Ascending aorta (tissue), 2 donors: ENCODE results near the gene ZNF148. TPM values are rescaled to one million over a fixed set of nuclear protein-coding genes. Genes with fewer than 3 reads are reported as not detected.
"Not testable (repeated sequence)": the region's sequence is repeated elsewhere in the genome, so short reads cannot be mapped to it uniquely, and the experiment has no call there.

Experiments used
- DNase-seq, 2 donors: peaks; one replicate each; pipeline ENCODE4 v3.0.0-alpha.2; 2019; ENCODE audit warnings: low spot score in 2 of 2
- H3K27ac ChIP-seq, 2 donors: fragments of 200-600 bp; sonication (generic); one replicate each; pipeline ENCODE4 v1.5.1; 2016 to 2017; ENCODE audit warnings: mild to moderate bottlenecking in 1 of 2
- H3K27me3 ChIP-seq: fragments of 200-600 bp; sonication (generic); one replicate; pipeline ENCODE4 v1.5.1; 2017
- H3K36me3 ChIP-seq, 2 donors: fragments of 200-600 bp; sonication (generic); one replicate each; pipeline ENCODE4 v1.5.1; 2016
- H3K4me1 ChIP-seq, 2 donors: fragments of 200-600 bp; sonication (generic); one replicate each; pipeline ENCODE4 v1.5.1; 2016 to 2017; ENCODE audit warnings: mild to moderate bottlenecking in 1 of 2
- H3K4me3 ChIP-seq, 2 donors: fragments of 200-600 bp; sonication (generic); one replicate each; pipeline ENCODE4 v1.5.1; 2016 to 2017; ENCODE audit warnings: mild to moderate bottlenecking in 1 of 2
- H3K9me3 ChIP-seq, 2 donors: fragments of 200-600 bp; sonication (generic); one replicate each; pipeline ENCODE4 v1.5.1; 2016
- CTCF ChIP-seq, 3 experiments: fragments of 200-600 bp in 2 of 3; fragments of 450-650 bp in 1 of 3; sonication (generic) in 2 of 3; IDR thresholded peaks; one replicate each; pipeline ENCODE4 v1.5.1; 2016 to 2019; ENCODE audit warnings: antibody characterized with exemption in 3 of 3, mild to moderate bottlenecking in 1 of 3, moderate library complexity in 1 of 3
- intact Hi-C: fragments of 100-400 bp; cut with DNase I; formaldehyde crosslinking; loops from one replicate; pipeline ENCODE4 v1.15.1; 2023
- total RNA-seq: library from RNA; depleted of rRNA; stranded (reverse); fragments of >200 nt; gene quantifications from one replicate; pipeline ENCODE4 v1.1.0, GENCODE V29; 2016

ZNF148 gene
- total RNA-seq, 1 donor from 2014 or later: 10.0 TPM

GRCh38 chr3:125406070-125406469, 30.9 kb upstream of the ZNF148 start:
- DNase-seq: no peak
- H3K27me3 ChIP-seq: no peaks in the 10 kb centered on the region
- no peak for TF ChIP-seq CTCF (IDR thresholded peaks at IDR 0.05)
- no peaks in the 10 kb centered on the region for H3K4me1 ChIP-seq
- H3K36me3 ChIP-seq: no peaks in the 10 kb centered on the region
- no peak overlapping the region for H3K27ac ChIP-seq
- H3K9me3 ChIP-seq: no peaks in the 10 kb centered on the region
- intact Hi-C loops: no loop called here
- no peak overlapping the region for H3K4me3 ChIP-seq

- H3K4me1 ChIP-seq, H3K4me3 ChIP-seq, DNase-seq, intact Hi-C loops, H3K27ac ChIP-seq, H3K27me3 ChIP-seq, H3K9me3 ChIP-seq, H3K36me3 ChIP-seq: not testable (repeated sequence)
These were observed 30.4 kb upstream of the ZNF148 start for GRCh38 chr3:125405515-125405914.

- Histone ChIP-seq H3K9me3 (no peaks in the 10 kb centered on the region), H3K36me3 (no peaks in the 10 kb centered on the region), H3K27ac (no peak overlapping the region), H3K27me3 (no peaks in the 10 kb centered on the region), H3K4me1 (no peaks in the 10 kb centered on the region), H3K4me3 (no peak overlapping the region)
- peak in 1 of 3 experiments; percentile 18 for TF ChIP-seq CTCF (IDR thresholded peaks at IDR 0.05)
- intact Hi-C loops: no loop called here
- no peak for DNase-seq
These were observed 28.7 kb upstream of the ZNF148 start for GRCh38 chr3:125403789-125404188.

GRCh38 chr3:125402639-125403038, 27.5 kb upstream of the ZNF148 start:
- Histone ChIP-seq H3K27ac (no peak overlapping the region), H3K4me3 (no peak overlapping the region), H3K9me3 (no peaks in the 10 kb centered on the region), H3K36me3 (no peaks in the 10 kb centered on the region), H3K4me1 (no peaks in the 10 kb centered on the region), H3K27me3 (no peaks in the 10 kb centered on the region)
- intact Hi-C loops: no loop called here
- TF ChIP-seq CTCF (IDR thresholded peaks at IDR 0.05): no peak
- no peak for DNase-seq

- Histone ChIP-seq H3K27ac (no peak overlapping the region), H3K27me3 (no peaks in the 10 kb centered on the region), H3K9me3 (no peaks in the 10 kb centered on the region), H3K36me3 (no peaks in the 10 kb centered on the region), H3K4me3 (no peak overlapping the region), H3K4me1 (no peaks in the 10 kb centered on the region)
- no peak for DNase-seq
- no peak for TF ChIP-seq CTCF (IDR thresholded peaks at IDR 0.05)
- intact Hi-C loops: no loop called here
These were observed 26.3 kb upstream of the ZNF148 start for GRCh38 chr3:125401402-125401801.

GRCh38 chr3:125398952-125399351, 23.8 kb upstream of the ZNF148 start:
- TF ChIP-seq CTCF (IDR thresholded peaks at IDR 0.05): no peak
- H3K27ac ChIP-seq: no peak overlapping the region
- DNase-seq: no peak
- no peaks in the 10 kb centered on the region for H3K9me3 ChIP-seq
- H3K36me3 ChIP-seq: no peaks in the 10 kb centered on the region
- no peaks in the 10 kb centered on the region for H3K4me1 ChIP-seq
- no peak overlapping the region for H3K4me3 ChIP-seq
- no peaks in the 10 kb centered on the region for H3K27me3 ChIP-seq
- intact Hi-C loops: no loop called here
